H1 (cell line): Measurements from ENCODE around the gene RPRML. TPM values are rescaled to one million over a fixed set of nuclear protein-coding genes. Genes with fewer than 3 reads are reported as not detected.

Experiments used
- BACH1 ChIP-seq: IDR thresholded peaks from 2 replicates; pipeline ENCODE4 v1.6.1; 2012; ENCODE audit warnings: low read length, improper control_type of control experiment
- BRCA1 ChIP-seq: IDR thresholded peaks from 2 replicates; pipeline ENCODE4 v1.6.1; 2012; ENCODE audit warnings: low read depth, low read length, improper control_type of control experiment
- CHD2 ChIP-seq: IDR thresholded peaks from 2 replicates; pipeline ENCODE4 v1.6.1; 2012; ENCODE audit warnings: low read length, improper control_type of control experiment
- EZH2 ChIP-seq: fragments of 200-600 bp; sonication (generic); IDR thresholded peaks from 2 replicates; pipeline ENCODE4 v1.7.1; 2012; ENCODE audit warnings: low read depth, mild to moderate bottlenecking, moderate library complexity, low read length, inconsistent platforms; ENCODE audit not compliant: severe bottlenecking
- KDM5A ChIP-seq: fragments of 200-600 bp; IDR thresholded peaks from 2 replicates; pipeline ENCODE4 v1.7.1; 2012; ENCODE audit warnings: mild to moderate bottlenecking, low read length, inconsistent platforms, mixed read lengths
- NANOG ChIP-seq: IDR thresholded peaks from 2 replicates; pipeline ENCODE4 v1.6.1; 2011; ENCODE audit warnings: low read length, low read depth, mild to moderate bottlenecking, inconsistent platforms; ENCODE audit not compliant: insufficient read depth, poor library complexity, severe bottlenecking
- POLR2AphosphoS5 ChIP-seq: IDR thresholded peaks from 2 replicates; pipeline ENCODE4 v1.6.1; 2011; ENCODE audit warnings: low read depth, low read length
- SAP30 ChIP-seq: fragments of 300-600 bp; sonication (generic); IDR thresholded peaks from 2 replicates; pipeline ENCODE4 v1.7.1; 2012; ENCODE audit warnings: low read length, moderate library complexity, mild to moderate bottlenecking, inconsistent platforms; ENCODE audit not compliant: insufficient read depth, insufficient replicate concordance
- SP1 ChIP-seq: IDR thresholded peaks from 2 replicates; pipeline ENCODE4 v1.6.1; 2011; ENCODE audit warnings: low read depth, low read length
- SP2 ChIP-seq: IDR thresholded peaks from 2 replicates; pipeline ENCODE4 v1.6.1; 2012; ENCODE audit warnings: mild to moderate bottlenecking, low read length, inconsistent platforms
- polyA plus RNA-seq, 7 experiments: library from polyadenylated mRNA; depleted of rRNA in 3 of 7; stranded (reverse) in 5 of 7; unstranded in 2 of 7; fragments of >200 nt in 5 of 7; fragments of 200-250 nt in 2 of 7; gene quantifications; 1 replicate in 5 of 7; 2 replicates in 1 of 7; 4 replicates in 1 of 7; pipeline versions ENCODE4 v1.2.1 to v1.2.3, GENCODE V29; 2011 to 2013; ENCODE audit warnings: missing spikeins in 2 of 7, mixed read lengths in 2 of 7
- total RNA-seq: library from RNA; stranded (reverse); fragmentation: NEBNext Ultra II Directional; extraction: Animal tissue kit (Norgen Biotek cat#: 25700); gene quantifications from 2 replicates; pipeline ENCODE4 v1.2.1, GENCODE V29; 2021
- TF ChIP-seq, protein P1 (sequence below): fragments of 300-600 bp; sonication (generic); IDR thresholded peaks from 2 replicates; pipeline ENCODE4 v1.7.1; 2012; ENCODE audit warnings: low read length, moderate library complexity, mild to moderate bottlenecking, inconsistent platforms; ENCODE audit not compliant: insufficient replicate concordance

The RPRML gene
- total and polyA plus RNA-seq, 2 of the 8 experiments (the other 6 are each of a cell fraction or from before 2014, with no cell fraction given) = 3.5 to 5.5 TPM

DNA sequence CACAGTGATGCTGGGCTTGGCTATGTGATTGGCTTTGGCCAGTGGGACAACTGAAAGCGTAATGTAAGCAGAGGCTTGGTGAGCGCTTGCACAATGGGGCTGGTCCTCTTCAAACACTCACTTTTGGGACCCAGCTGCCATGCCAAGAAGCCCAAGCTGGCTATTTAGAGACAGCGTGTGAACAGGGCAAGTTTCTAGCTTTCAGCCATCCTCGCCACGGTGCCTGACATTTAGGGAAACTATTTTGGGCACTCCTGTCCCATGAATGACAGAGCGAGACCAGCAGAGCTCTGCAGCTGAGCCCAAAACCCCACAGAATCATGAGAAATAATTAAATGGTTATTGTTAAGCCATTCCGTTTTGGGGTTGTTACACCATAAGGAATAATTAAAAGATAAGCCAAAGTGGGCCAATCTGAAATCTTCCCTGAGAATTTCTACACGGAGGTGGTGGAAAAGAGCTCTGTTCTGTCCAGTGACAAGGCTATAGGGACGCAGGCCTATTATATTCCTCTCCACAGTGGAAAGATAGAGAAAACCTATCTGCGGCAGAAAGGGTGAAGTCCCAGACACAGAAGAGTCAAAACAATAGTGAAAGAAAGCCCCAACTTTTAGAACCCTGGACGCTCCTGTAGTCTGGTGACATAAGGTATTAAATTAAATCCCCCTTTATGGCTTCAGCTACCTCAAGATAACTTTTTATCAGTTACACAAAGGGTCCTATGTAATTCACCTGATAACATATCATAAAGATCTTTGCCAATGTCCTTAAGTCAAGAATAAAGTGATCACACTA lies 10.8 kb upstream of the RPRML start (continued):
- TF ChIP-seq, protein P1, sequence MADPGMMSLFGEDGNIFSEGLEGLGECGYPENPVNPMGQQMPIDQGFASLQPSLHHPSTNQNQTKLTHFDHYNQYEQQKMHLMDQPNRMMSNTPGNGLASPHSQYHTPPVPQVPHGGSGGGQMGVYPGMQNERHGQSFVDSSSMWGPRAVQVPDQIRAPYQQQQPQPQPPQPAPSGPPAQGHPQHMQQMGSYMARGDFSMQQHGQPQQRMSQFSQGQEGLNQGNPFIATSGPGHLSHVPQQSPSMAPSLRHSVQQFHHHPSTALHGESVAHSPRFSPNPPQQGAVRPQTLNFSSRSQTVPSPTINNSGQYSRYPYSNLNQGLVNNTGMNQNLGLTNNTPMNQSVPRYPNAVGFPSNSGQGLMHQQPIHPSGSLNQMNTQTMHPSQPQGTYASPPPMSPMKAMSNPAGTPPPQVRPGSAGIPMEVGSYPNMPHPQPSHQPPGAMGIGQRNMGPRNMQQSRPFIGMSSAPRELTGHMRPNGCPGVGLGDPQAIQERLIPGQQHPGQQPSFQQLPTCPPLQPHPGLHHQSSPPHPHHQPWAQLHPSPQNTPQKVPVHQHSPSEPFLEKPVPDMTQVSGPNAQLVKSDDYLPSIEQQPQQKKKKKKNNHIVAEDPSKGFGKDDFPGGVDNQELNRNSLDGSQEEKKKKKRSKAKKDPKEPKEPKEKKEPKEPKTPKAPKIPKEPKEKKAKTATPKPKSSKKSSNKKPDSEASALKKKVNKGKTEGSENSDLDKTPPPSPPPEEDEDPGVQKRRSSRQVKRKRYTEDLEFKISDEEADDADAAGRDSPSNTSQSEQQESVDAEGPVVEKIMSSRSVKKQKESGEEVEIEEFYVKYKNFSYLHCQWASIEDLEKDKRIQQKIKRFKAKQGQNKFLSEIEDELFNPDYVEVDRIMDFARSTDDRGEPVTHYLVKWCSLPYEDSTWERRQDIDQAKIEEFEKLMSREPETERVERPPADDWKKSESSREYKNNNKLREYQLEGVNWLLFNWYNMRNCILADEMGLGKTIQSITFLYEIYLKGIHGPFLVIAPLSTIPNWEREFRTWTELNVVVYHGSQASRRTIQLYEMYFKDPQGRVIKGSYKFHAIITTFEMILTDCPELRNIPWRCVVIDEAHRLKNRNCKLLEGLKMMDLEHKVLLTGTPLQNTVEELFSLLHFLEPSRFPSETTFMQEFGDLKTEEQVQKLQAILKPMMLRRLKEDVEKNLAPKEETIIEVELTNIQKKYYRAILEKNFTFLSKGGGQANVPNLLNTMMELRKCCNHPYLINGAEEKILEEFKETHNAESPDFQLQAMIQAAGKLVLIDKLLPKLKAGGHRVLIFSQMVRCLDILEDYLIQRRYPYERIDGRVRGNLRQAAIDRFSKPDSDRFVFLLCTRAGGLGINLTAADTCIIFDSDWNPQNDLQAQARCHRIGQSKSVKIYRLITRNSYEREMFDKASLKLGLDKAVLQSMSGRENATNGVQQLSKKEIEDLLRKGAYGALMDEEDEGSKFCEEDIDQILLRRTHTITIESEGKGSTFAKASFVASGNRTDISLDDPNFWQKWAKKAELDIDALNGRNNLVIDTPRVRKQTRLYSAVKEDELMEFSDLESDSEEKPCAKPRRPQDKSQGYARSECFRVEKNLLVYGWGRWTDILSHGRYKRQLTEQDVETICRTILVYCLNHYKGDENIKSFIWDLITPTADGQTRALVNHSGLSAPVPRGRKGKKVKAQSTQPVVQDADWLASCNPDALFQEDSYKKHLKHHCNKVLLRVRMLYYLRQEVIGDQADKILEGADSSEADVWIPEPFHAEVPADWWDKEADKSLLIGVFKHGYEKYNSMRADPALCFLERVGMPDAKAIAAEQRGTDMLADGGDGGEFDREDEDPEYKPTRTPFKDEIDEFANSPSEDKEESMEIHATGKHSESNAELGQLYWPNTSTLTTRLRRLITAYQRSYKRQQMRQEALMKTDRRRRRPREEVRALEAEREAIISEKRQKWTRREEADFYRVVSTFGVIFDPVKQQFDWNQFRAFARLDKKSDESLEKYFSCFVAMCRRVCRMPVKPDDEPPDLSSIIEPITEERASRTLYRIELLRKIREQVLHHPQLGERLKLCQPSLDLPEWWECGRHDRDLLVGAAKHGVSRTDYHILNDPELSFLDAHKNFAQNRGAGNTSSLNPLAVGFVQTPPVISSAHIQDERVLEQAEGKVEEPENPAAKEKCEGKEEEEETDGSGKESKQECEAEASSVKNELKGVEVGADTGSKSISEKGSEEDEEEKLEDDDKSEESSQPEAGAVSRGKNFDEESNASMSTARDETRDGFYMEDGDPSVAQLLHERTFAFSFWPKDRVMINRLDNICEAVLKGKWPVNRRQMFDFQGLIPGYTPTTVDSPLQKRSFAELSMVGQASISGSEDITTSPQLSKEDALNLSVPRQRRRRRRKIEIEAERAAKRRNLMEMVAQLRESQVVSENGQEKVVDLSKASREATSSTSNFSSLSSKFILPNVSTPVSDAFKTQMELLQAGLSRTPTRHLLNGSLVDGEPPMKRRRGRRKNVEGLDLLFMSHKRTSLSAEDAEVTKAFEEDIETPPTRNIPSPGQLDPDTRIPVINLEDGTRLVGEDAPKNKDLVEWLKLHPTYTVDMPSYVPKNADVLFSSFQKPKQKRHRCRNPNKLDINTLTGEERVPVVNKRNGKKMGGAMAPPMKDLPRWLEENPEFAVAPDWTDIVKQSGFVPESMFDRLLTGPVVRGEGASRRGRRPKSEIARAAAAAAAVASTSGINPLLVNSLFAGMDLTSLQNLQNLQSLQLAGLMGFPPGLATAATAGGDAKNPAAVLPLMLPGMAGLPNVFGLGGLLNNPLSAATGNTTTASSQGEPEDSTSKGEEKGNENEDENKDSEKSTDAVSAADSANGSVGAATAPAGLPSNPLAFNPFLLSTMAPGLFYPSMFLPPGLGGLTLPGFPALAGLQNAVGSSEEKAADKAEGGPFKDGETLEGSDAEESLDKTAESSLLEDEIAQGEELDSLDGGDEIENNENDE = no peak
- TF ChIP-seq KDM5A = no peak
- no peak for TF ChIP-seq BACH1
- no peak for TF ChIP-seq POLR2AphosphoS5
- no peak for TF ChIP-seq SP2
- TF ChIP-seq SP1 = no peak
- TF ChIP-seq EZH2 = no peak
- TF ChIP-seq NANOG = no peak
- TF ChIP-seq BRCA1 = no peak
- TF ChIP-seq CHD2 = no peak
- TF ChIP-seq SAP30 = no peak
- TF ChIP-seq, all 59 proteins: peak for 0
